Activated T-cell treated with anti-CD3 and anti-CD28 coated beads, Interleukin-2, amount 50 U/mL, for 72 hours (primary cell): ENCODE results near the gene JMJD7. TPM values are rescaled to one million over a fixed set of nuclear protein-coding genes. Genes with fewer than 3 reads are reported as not detected.
A peak's percentile ranks its signal among the peaks of the same experiment; 100 is the strongest.

Experiments used
- ATAC-seq, 2 donors: fragments of 150-1000 bp; cut with Tn5 transposase; replicated peaks in 1 of 2; 2 replicates each; pipeline ENCODE4 v1.10.0; 2021; ENCODE audit warnings: moderate library complexity in 2 of 2, mild to moderate bottlenecking in 1 of 2
- DNase-seq, 2 donors: peaks; one replicate each; pipeline ENCODE4 v3.0.0; 2021 to 2022; ENCODE audit warnings: mixed read lengths in 1 of 2
- H3K27ac Mint-ChIP-seq: one replicate; pipeline ENCODE4 v1.8.0; 2022; ENCODE audit warnings: mild to moderate bottlenecking, moderate library complexity, mixed read lengths
- H3K27me3 Mint-ChIP-seq: one replicate; pipeline ENCODE4 v1.8.0; 2022; ENCODE audit warnings: low read depth, mixed read lengths
- H3K36me3 Mint-ChIP-seq, 2 donors: one replicate each; pipeline ENCODE4 v1.8.0; 2022; ENCODE audit warnings: mixed read lengths in 2 of 2, mild to moderate bottlenecking in 1 of 2; ENCODE audit not compliant: insufficient read depth in 2 of 2
- H3K4me1 Mint-ChIP-seq: one replicate; pipeline ENCODE4 v1.8.0; 2022; ENCODE audit warnings: low read depth, mixed read lengths
- H3K4me3 Mint-ChIP-seq, 2 donors: one replicate each; pipeline ENCODE4 v1.8.0; 2022; ENCODE audit warnings: mild to moderate bottlenecking in 2 of 2, mixed read lengths in 2 of 2, moderate library complexity in 2 of 2
- H3K9me3 Mint-ChIP-seq, 2 donors: one replicate each; pipeline ENCODE4 v1.8.0; 2022; ENCODE audit warnings: mixed read lengths in 2 of 2
- total RNA-seq, 2 donors: library from RNA; stranded (reverse); gene quantifications; one replicate each; pipeline ENCODE4 v1.2.3, GENCODE V29; 2022

The JMJD7 gene
- total RNA-seq, result 10 to 100 TPM; 15.2 to 16.0 TPM

GRCh38 chr15:41827880-41828806 lies at the start of gene JMJD7:
Gene JMJD7 (plus strand): TSS chr15:41828092. CDS start chr15:41828125, 33 bp downstream.
- H3K27me3 Mint-ChIP-seq, result no peaks in the 10 kb centered on the region
- H3K9me3 Mint-ChIP-seq, result no peaks in the 10 kb centered on the region
- peak within 1 kb of the TSS; percentile 98 for H3K27ac Mint-ChIP-seq
- H3K4me1 Mint-ChIP-seq, result peaks cover 47% of the 10 kb centered on the region
- no peaks in the 10 kb centered on the region for H3K36me3 Mint-ChIP-seq
- ATAC-seq (peak; percentile 90 to 95), DNase-seq (peak; percentile 97 to 98)
- H3K4me3 Mint-ChIP-seq, result peak within 1 kb of the TSS; percentile 92 to 100

DNA sequence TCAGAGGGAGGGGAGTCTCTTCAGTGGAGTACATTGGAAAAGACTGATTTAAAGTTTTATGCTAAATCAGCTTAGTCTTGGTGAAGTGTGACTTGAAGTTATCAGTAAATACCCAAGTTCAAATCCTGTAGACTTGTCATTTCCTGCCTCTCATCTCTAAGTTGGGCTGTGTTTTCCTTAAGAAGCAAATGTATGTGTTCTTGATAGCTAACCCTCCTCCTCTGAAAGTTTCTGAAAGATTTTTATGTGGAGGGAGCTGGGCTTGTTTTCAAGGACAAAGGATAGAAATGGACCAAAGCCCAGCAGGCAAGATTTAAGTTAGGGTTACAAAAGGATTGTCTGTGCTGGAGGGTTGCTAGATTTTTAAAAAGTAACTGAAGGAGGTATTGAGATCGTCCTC lies 49.4 kb upstream of the JMJD7 start:
- H3K4me1 Mint-ChIP-seq, result peaks cover 63% of the 10 kb centered on the region
- no peak for ATAC-seq
- no peaks in the 10 kb centered on the region for H3K9me3 Mint-ChIP-seq
- no peaks in the 10 kb centered on the region for H3K36me3 Mint-ChIP-seq
- H3K27ac Mint-ChIP-seq, result peak overlapping the region; percentile 27
- no peak for DNase-seq
- H3K27me3 Mint-ChIP-seq, result no peaks in the 10 kb centered on the region
- peak overlapping the region in 1 of 2 donors; percentile 26 for H3K4me3 Mint-ChIP-seq

- H3K27ac Mint-ChIP-seq, result peak overlapping the region; percentile 18
- DNase-seq (no peak), ATAC-seq (peak; percentile 28 to 32)
- no peaks in the 10 kb centered on the region for H3K36me3 Mint-ChIP-seq
- no peaks in the 10 kb centered on the region for H3K9me3 Mint-ChIP-seq
- H3K4me1 Mint-ChIP-seq, result peaks cover 59% of the 10 kb centered on the region
- peak overlapping the region in 1 of 2 donors; percentile 28 for H3K4me3 Mint-ChIP-seq
- H3K27me3 Mint-ChIP-seq, result no peaks in the 10 kb centered on the region
These were observed 48.2 kb upstream of the JMJD7 start for GRCh38 chr15:41779662-41780157.

GRCh38 chr15:41780266-41780665 lies 47.6 kb upstream of the JMJD7 start:
- DNase-seq, result no peak
- H3K4me1 Mint-ChIP-seq, result peaks cover 54% of the 10 kb centered on the region
- peak in 1 of 2 donors; percentile 16 for ATAC-seq
- H3K27me3 Mint-ChIP-seq, result no peaks in the 10 kb centered on the region
- no peaks in the 10 kb centered on the region for H3K9me3 Mint-ChIP-seq
- H3K27ac Mint-ChIP-seq, result peak overlapping the region; percentile 18
- no peaks in the 10 kb centered on the region for H3K36me3 Mint-ChIP-seq
- peak overlapping the region; percentile 15 to 28 for H3K4me3 Mint-ChIP-seq

DNA sequence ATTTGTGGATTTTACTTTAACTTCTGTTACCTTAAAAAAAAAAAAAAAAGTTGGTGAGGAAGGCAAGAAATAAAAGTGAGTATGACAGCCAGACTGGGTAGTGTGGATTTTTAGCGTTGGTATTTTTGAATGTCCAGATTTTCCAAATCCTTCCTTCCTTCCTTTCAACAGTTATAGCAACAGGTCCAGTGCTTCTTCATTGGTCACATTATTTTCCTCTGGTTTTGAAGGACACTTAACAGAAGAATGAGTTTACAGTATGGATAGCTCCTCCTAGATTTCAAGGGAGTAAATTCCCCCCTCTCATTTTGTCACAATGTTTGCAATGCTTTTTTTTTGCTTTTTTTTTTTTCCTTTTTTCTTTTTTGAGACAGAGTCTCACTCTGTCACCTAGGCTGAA lies 47.2 kb upstream of the JMJD7 start:
- Mint-ChIP-seq H3K27me3 (no peaks in the 10 kb centered on the region), H3K36me3 (no peaks in the 10 kb centered on the region), H3K27ac (peak overlapping the region; percentile 18), H3K4me1 (peaks cover 49% of the 10 kb centered on the region), H3K9me3 (no peaks in the 10 kb centered on the region), H3K4me3 (no peak overlapping the region)
- DNase-seq, result no peak
- no peak for ATAC-seq

DNA sequence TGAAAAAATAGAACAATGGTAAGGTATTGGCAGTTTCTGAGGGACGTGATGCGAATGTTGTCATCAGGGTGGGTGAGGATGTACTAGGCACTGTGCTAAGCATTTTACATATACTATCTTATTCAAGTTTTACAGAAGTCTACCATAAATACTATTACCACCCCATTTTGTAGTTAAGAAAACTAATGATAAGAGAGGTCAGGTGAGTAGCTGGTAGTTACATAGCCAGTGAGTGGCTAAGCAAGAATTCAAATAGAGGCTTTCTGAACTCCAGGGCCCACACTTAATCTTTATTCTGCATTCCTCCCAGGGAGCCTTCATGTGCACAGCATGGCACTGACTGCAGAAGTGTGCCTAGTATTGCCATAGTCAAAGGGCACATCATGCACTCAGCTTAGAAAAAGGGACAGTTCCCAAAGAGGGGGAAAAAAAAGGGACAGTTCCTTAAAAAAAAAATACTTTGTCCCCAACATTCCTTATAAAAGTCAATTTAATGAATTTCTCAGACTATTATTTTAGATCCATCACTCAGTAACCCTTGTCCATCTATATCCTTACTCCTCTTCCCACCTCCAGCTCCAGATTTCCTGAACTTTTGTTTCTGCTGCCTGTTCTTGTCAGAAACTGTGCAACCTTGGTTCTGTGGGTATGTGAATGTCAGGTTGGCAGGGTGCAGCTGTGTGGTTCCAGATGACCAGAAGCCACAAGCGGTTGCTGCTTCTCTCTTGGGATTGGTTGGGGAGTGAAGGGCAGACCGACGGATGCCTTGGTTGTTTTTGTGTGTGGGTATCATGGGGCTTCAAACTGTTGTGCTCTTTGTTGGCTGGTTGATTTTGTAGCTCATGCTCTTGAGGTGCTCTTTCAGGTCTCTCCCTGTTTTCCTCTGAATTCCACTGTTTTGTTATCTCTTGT lies 45.3 kb upstream of the JMJD7 start:
- Mint-ChIP-seq H3K4me3 (no peak overlapping the region), H3K4me1 (peaks cover 34% of the 10 kb centered on the region), H3K9me3 (no peaks in the 10 kb centered on the region), H3K27me3 (no peaks in the 10 kb centered on the region), H3K36me3 (no peaks in the 10 kb centered on the region), H3K27ac (no peak overlapping the region)
- ATAC-seq (no peak), DNase-seq (no peak)

GRCh38 chr15:41783296-41783695 lies 44.6 kb upstream of the JMJD7 start:
- H3K27me3 Mint-ChIP-seq, result no peaks in the 10 kb centered on the region
- H3K9me3 Mint-ChIP-seq, result no peaks in the 10 kb centered on the region
- H3K4me3 Mint-ChIP-seq, result no peak overlapping the region
- no peaks in the 10 kb centered on the region for H3K36me3 Mint-ChIP-seq
- DNase-seq (no peak), ATAC-seq (no peak)
- peaks cover 30% of the 10 kb centered on the region for H3K4me1 Mint-ChIP-seq
- no peak overlapping the region for H3K27ac Mint-ChIP-seq

GRCh38 chr15:41788262-41788661 lies 39.6 kb upstream of the JMJD7 start:
- H3K27ac Mint-ChIP-seq, result no peak overlapping the region
- H3K27me3 Mint-ChIP-seq, result no peaks in the 10 kb centered on the region
- no peaks in the 10 kb centered on the region for H3K36me3 Mint-ChIP-seq
- no peak overlapping the region for H3K4me3 Mint-ChIP-seq
- peaks cover 28% of the 10 kb centered on the region for H3K4me1 Mint-ChIP-seq
- DNase-seq, result no peak
- no peak for ATAC-seq
- H3K9me3 Mint-ChIP-seq, result no peaks in the 10 kb centered on the region

DNA sequence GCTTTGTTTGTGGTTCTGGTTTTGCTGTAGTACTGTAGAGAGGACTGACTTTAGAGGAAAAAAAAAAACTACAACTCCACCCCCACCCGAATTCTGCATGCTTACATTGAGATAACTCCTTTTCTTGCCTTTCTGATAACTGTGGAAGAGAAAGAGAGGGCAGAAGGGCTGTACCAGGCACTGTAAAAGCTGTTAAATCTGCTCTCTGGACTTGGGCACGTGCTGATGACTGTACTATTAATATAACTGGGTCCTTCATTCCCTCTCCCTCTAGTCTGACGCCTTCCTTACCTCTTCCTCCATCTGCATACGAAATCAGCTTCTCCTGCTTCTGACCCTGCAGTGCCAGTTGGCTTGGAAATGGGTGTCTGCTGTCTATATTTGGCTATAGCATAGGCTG lies 38.7 kb upstream of the JMJD7 start:
- H3K36me3 Mint-ChIP-seq, result no peaks in the 10 kb centered on the region
- H3K4me1 Mint-ChIP-seq, result peaks cover 28% of the 10 kb centered on the region
- H3K4me3 Mint-ChIP-seq, result no peak overlapping the region
- DNase-seq (no peak), ATAC-seq (no peak)
- H3K27me3 Mint-ChIP-seq, result no peaks in the 10 kb centered on the region
- H3K27ac Mint-ChIP-seq, result no peak overlapping the region
- H3K9me3 Mint-ChIP-seq, result no peaks in the 10 kb centered on the region

GRCh38 chr15:41789662-41790061 lies 38.2 kb upstream of the JMJD7 start:
- H3K9me3 Mint-ChIP-seq, result no peaks in the 10 kb centered on the region
- peaks cover 30% of the 10 kb centered on the region for H3K4me1 Mint-ChIP-seq
- DNase-seq, result no peak
- no peaks in the 10 kb centered on the region for H3K36me3 Mint-ChIP-seq
- no peaks in the 10 kb centered on the region for H3K27me3 Mint-ChIP-seq
- no peak for ATAC-seq
- no peak overlapping the region for H3K27ac Mint-ChIP-seq
- H3K4me3 Mint-ChIP-seq, result no peak overlapping the region

DNA sequence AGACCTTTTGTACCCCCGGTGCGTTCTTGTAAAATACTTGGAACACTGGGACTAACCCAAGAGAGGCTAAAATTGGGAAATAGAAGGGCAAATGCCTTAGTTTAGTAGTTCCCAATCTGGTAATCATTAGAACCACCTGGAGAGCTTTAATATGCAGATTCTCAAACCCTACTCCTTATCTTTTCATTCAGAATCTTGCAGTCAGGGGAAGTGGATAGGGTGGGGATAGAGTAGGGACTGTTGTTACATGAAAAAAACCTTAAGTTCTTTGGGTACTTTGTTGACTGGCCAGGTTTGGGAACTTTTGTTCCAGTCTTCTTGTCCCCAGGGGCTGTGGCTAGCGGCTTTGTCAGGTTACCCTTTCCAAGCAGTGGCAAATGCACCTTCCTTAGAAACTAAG lies 37.7 kb upstream of the JMJD7 start:
- H3K27ac Mint-ChIP-seq, result no peak overlapping the region
- DNase-seq, result no peak
- no peaks in the 10 kb centered on the region for H3K36me3 Mint-ChIP-seq
- no peak for ATAC-seq
- H3K4me1 Mint-ChIP-seq, result peaks cover 35% of the 10 kb centered on the region
- H3K27me3 Mint-ChIP-seq, result no peaks in the 10 kb centered on the region
- no peaks in the 10 kb centered on the region for H3K9me3 Mint-ChIP-seq
- H3K4me3 Mint-ChIP-seq, result no peak overlapping the region

DNA sequence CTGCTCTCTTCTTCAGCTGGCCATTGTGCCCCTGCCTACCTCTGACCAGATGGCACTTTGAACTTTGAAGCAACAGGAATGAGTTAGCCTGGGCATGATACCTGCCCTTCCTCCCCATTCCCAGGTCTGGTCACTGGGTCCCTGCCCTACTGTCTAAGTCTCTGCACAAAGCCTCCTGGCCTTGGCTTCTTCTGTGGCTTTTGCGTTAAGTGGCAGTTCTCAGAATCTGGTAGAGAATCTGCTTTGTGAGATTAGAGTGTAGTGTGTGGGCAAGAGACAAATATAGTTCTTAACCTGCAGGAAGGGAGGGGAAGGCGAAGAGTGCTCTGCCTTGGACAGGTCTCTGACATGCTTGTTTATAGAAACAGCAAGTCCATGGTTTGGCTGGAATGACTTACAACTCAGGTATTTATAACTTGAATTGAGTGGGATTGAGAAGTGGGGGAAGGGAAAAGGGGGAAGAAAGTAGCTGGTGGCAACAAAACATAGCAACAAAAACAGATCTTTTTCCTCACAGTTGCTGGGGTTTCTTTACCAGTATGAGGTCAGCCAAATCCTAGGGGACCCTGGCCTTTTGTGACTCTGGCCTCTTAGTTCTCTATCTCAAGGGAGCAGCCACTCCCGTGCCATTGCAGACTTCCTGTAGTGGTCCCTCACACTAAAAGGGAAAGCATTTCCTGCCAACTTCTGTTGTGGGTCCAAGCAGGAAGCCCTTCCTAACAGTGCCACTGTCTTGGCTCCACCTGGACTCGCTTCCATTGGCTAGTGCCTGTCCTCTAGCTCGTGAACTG lies 36.9 kb upstream of the JMJD7 start:
- Mint-ChIP-seq H3K27me3 (no peaks in the 10 kb centered on the region), H3K4me3 (peak overlapping the region in 1 of 2 donors; percentile 2), H3K9me3 (no peaks in the 10 kb centered on the region), H3K36me3 (no peaks in the 10 kb centered on the region), H3K27ac (peak overlapping the region; percentile 45), H3K4me1 (peaks cover 43% of the 10 kb centered on the region)
- no peak for DNase-seq
- peak; percentile 27 to 32 for ATAC-seq
